A673 (cell line): ENCODE results near the gene SDR39U1. TPM values are rescaled to one million over a fixed set of nuclear protein-coding genes. Genes with fewer than 3 reads are reported as not detected.
A peak's percentile ranks its signal among the peaks of the same experiment; 100 is the strongest.

Experiments
- BruUV-seq: library from RNA; stranded (reverse); fragments of 400-500 nt; replicated peaks from 2 replicates; lab custom pipeline; 2021; lab: Mats Ljungman, UMichigan
- CTCF ChIA-PET: fragments of 300-600 bp; sonication (Branson Sonifier 250); formaldehyde crosslinking; loops from one replicate; lab custom pipeline; 2022; ENCODE audit warnings: antibody characterized with exemption; lab: Charles Lee
- POLR2A ChIA-PET: fragments of 300-600 bp; sonication (Branson Sonifier 250); formaldehyde crosslinking; loops from one replicate; lab custom pipeline; 2022; ENCODE audit warnings: antibody characterized with exemption; ENCODE audit not compliant: low non-redundant PET; lab: Charles Lee
- DNase-seq: peaks from one replicate; pipeline ENCODE4 v3.0.0-alpha.2; 2015; ENCODE audit warnings: low spot score
- H3K27ac ChIP-seq: fragments of 200-600 bp; sonication (generic); 2 replicates; pipeline ENCODE4 v1.5.1; 2016; ENCODE audit warnings: mixed run types, low read depth, mild to moderate bottlenecking, mixed read lengths, antibody characterized with exemption, low read length; ENCODE audit not compliant: poor library complexity, severe bottlenecking
- H3K27me3 ChIP-seq: fragments of 200-600 bp; sonication (generic); replicated peaks from 2 replicates; pipeline ENCODE4 v1.6.1; 2017; ENCODE audit warnings: mixed run types, low read depth, mild to moderate bottlenecking, mixed read lengths, antibody characterized with exemption, low read length; ENCODE audit not compliant: insufficient read depth, poor library complexity
- H3K36me3 ChIP-seq: fragments of 200-600 bp; sonication (generic); 2 replicates; pipeline ENCODE4 v1.6.1; 2016; ENCODE audit warnings: mixed run types, mild to moderate bottlenecking, mixed read lengths, antibody characterized with exemption, low read length; ENCODE audit not compliant: insufficient read depth, poor library complexity, severe bottlenecking
- H3K4me1 ChIP-seq: fragments of 200-600 bp; sonication (generic); 2 replicates; pipeline ENCODE4 v1.6.1; 2017; ENCODE audit warnings: mixed run types, mild to moderate bottlenecking, mixed read lengths, antibody characterized with exemption, low read length; ENCODE audit not compliant: insufficient read depth, poor library complexity, severe bottlenecking
- H3K4me3 ChIP-seq: fragments of 200-600 bp; sonication (generic); 2 replicates; pipeline ENCODE4 v1.5.1; 2016; ENCODE audit warnings: low read depth, mixed run types, mild to moderate bottlenecking, mixed read lengths, low read length; ENCODE audit not compliant: poor library complexity, severe bottlenecking
- H3K9me3 ChIP-seq: fragments of 200-600 bp; sonication (generic); 2 replicates; pipeline ENCODE4 v1.6.1; 2016; ENCODE audit warnings: mixed run types, low read depth, mild to moderate bottlenecking, mixed read lengths, antibody characterized with exemption, low read length; ENCODE audit not compliant: poor library complexity, severe bottlenecking
- EZH2 ChIP-seq: fragments of 200-600 bp; sonication (generic); IDR thresholded peaks from 2 replicates; pipeline ENCODE4 v1.6.1; 2017; ENCODE audit warnings: borderline replicate concordance, low read depth, mild to moderate bottlenecking, mixed read lengths, antibody characterized with exemption, low read length; ENCODE audit not compliant: poor library complexity, severe bottlenecking
- intact Hi-C: fragments of 100-400 bp; cut with micrococcal nuclease; formaldehyde crosslinking; loops from one replicate; pipeline ENCODE4 v1.10.0; 2022; ENCODE audit not compliant: unreplicated experiment
- total RNA-seq: library from RNA; stranded (reverse); gene quantifications from 2 replicates; pipeline ENCODE4 v1.2.3, GENCODE V29; 2021
- TF ChIP-seq, protein P1 (sequence below): fragments of 300-800, 200-600 bp; sonication (generic); conservative IDR thresholded peaks from 2 replicates; pipeline ENCODE4 v1.5.1; 2017; ENCODE audit warnings: low read depth, mild to moderate bottlenecking, antibody characterized with exemption, low read length, moderate library complexity, mixed read lengths

The SDR39U1 gene
- total RNA-seq, 1 experiment from 2014 or later = 49.1 TPM

DNA sequence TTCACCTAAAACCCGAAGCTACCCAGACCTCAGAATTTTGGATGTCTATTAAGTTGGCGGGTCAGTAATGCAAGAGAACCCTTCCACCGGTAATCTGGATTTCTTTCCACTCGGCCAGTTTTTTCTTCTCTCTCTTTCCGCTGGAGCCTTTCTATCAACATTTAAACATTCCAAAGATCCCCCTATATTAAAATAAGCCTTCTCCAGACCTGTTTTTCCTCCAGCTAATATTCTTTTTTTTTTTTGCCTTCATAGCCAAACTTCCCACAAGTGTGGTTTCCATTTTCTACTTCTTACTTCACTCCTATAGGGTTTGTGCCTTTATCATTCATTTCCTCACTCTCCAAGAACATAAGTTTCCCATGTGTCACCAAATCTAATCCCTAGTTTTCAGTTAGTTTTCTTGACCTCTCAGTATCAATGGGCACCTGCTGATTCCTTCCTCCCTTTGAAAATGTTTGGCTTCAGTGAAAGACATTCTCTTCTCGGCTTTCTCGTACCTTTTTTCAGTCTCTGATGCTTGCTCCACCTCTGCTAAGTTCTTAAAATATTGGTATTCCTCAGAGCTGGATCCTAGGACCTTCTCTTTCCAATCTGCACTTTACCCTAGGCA is 583 bp upstream of the SDR39U1 start:
- ChIA-PET POLR2A (no interaction called here), CTCF (no interaction called here)
- Histone ChIP-seq H3K27me3 (no peaks in the 10 kb centered on the region), H3K27ac (peak overlapping the region; percentile 97), H3K4me3 (peak overlapping the region; percentile 76), H3K36me3 (peaks cover 32% of the 10 kb centered on the region), H3K4me1 (peaks cover 11% of the 10 kb centered on the region), H3K9me3 (no peaks in the 10 kb centered on the region)
- TF ChIP-seq, protein P1, sequence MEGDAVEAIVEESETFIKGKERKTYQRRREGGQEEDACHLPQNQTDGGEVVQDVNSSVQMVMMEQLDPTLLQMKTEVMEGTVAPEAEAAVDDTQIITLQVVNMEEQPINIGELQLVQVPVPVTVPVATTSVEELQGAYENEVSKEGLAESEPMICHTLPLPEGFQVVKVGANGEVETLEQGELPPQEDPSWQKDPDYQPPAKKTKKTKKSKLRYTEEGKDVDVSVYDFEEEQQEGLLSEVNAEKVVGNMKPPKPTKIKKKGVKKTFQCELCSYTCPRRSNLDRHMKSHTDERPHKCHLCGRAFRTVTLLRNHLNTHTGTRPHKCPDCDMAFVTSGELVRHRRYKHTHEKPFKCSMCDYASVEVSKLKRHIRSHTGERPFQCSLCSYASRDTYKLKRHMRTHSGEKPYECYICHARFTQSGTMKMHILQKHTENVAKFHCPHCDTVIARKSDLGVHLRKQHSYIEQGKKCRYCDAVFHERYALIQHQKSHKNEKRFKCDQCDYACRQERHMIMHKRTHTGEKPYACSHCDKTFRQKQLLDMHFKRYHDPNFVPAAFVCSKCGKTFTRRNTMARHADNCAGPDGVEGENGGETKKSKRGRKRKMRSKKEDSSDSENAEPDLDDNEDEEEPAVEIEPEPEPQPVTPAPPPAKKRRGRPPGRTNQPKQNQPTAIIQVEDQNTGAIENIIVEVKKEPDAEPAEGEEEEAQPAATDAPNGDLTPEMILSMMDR = no peak
- no peak for TF ChIP-seq EZH2
- no peak for DNase-seq
- intact Hi-C loops = no loop called here
- BruUV-seq = TSS peak; percentile 93

DNA sequence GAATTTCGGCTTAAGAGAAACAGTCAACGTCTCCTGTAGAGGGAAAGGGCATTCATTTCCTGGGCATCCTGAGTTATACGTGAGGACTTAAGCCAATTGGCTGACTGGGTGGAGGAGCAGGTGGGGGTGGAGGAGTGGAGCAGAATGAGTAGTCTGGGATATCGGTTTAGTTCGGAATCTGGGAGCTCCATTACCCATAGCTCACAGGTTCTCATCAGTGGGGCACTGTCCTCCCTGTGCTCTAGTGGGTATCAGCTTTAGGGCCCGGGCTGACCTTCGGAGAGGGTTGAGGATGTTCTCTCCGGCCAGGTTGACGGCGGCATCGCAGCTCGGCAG is 704 bp downstream of the SDR39U1 start:
- POLR2A ChIA-PET = interaction anchor here (0.5 kb wide), 1 partner anchor 11 kb away, joined by 6 read pairs; no protein-coding TSS in a partner anchor
- DNase-seq = no peak
- Histone ChIP-seq H3K4me3 (peak overlapping the region; percentile 76), H3K4me1 (peaks cover 17% of the 10 kb centered on the region), H3K9me3 (no peaks in the 10 kb centered on the region), H3K27me3 (no peaks in the 10 kb centered on the region), H3K36me3 (peaks cover 45% of the 10 kb centered on the region), H3K27ac (peak overlapping the region; percentile 97)
- no TSS peak for BruUV-seq
- no peak for TF ChIP-seq EZH2
- TF ChIP-seq, protein P1 = no peak
- CTCF ChIA-PET = interaction anchor here (0.6 to 1.4 kb wide), 4 partner anchors 10 to 269 kb away, joined by 3 to 13 read pairs (median 4); partner anchors contain the start of gene TINF2
- intact Hi-C loops = no loop called here

DNA sequence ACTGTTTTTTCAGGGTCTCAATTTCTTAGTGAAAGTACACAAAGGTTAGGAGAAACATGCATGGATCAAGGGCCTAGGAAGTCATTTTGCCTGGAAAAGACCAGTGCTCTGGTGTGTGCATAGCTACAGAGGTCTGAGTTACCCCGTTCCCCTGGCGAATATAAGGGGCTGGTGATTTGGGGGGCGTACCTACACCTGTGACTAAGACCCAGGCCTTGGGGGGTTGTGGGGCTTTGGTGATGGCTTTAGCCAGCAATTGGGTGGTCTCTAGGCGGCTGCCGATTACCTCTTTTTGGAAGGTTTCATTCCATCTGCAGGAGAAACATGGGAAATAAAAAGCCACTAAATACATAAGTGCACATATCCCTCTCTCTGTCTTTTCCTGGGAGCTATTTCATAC is 1.1 kb downstream of the SDR39U1 start:
- no peaks in the 10 kb centered on the region for H3K27me3 ChIP-seq
- H3K4me3 ChIP-seq = peak overlapping the region; percentile 76
- BruUV-seq = no TSS peak
- CTCF ChIA-PET = interaction anchor here (0.6 to 1.4 kb wide), 4 partner anchors 10 to 269 kb away, joined by 3 to 13 read pairs (median 4); partner anchors contain the start of gene TINF2
- POLR2A ChIA-PET = interaction anchor here (0.5 kb wide), 1 partner anchor 10 kb away, joined by 6 read pairs; no protein-coding TSS in a partner anchor
- no peak for DNase-seq
- TF ChIP-seq, protein P1 = no peak
- no peak for TF ChIP-seq EZH2
- H3K27ac ChIP-seq = peak overlapping the region; percentile 97
- H3K4me1 ChIP-seq = peaks cover 20% of the 10 kb centered on the region
- intact Hi-C loops = no loop called here
- no peaks in the 10 kb centered on the region for H3K9me3 ChIP-seq
- H3K36me3 ChIP-seq = peaks cover 49% of the 10 kb centered on the region
